ENCODE results near the gene CPN1.

- TF ChIP-seq, protein P1, sequence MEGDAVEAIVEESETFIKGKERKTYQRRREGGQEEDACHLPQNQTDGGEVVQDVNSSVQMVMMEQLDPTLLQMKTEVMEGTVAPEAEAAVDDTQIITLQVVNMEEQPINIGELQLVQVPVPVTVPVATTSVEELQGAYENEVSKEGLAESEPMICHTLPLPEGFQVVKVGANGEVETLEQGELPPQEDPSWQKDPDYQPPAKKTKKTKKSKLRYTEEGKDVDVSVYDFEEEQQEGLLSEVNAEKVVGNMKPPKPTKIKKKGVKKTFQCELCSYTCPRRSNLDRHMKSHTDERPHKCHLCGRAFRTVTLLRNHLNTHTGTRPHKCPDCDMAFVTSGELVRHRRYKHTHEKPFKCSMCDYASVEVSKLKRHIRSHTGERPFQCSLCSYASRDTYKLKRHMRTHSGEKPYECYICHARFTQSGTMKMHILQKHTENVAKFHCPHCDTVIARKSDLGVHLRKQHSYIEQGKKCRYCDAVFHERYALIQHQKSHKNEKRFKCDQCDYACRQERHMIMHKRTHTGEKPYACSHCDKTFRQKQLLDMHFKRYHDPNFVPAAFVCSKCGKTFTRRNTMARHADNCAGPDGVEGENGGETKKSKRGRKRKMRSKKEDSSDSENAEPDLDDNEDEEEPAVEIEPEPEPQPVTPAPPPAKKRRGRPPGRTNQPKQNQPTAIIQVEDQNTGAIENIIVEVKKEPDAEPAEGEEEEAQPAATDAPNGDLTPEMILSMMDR (IDR thresholded peaks at IDR 0.05), result no peak
- TF ChIP-seq POLR2A (IDR thresholded peaks at IDR 0.05), result no peak
Observed at GRCh38 chr10:100000109-100000644, 81.5 kb downstream of the CPN1 start.
